GM12878 (cell line): ENCODE results near the gene PTPRM. TPM values are rescaled to one million over a fixed set of nuclear protein-coding genes. Genes with fewer than 3 reads are reported as not detected.

Experiments used
- ATAC-seq: fragments of 200-7000 bp; cut with Tn5 transposase; 3 replicates; pipeline ENCODE4 v1.9.1; 2020; ENCODE audit warnings: mild to moderate bottlenecking, moderate library complexity
- BruUV-seq: library from RNA; stranded (reverse); fragments of 400-500 nt; replicated peaks from 2 replicates; lab custom pipeline; 2021; lab: Mats Ljungman, UMichigan
- CTCF ChIA-PET: fragments of 300-600 bp; sonication (Branson Sonifier 250); formaldehyde crosslinking; extraction: SDS; loops from one replicate; lab custom pipeline; 2021; ENCODE audit warnings: inconsistent platforms; lab: Yijun Ruan, JAX
- POLR2A ChIA-PET: fragments of 350-600 bp; formaldehyde crosslinking; extraction: SDS; loops from one replicate; lab custom pipeline; 2021; ENCODE audit warnings: inconsistent platforms; lab: Charles Lee
- RAD21 ChIA-PET: fragments of 300-600 bp; sonication (Branson Sonifier 250); formaldehyde crosslinking; loops from one replicate; lab custom pipeline; 2023; ENCODE audit warnings: antibody characterized with exemption; ENCODE audit not compliant: unreplicated experiment; lab: Charles Lee
- SMC1A ChIA-PET: fragments of 300-600 bp; sonication (Branson Sonifier 250); formaldehyde crosslinking; loops from one replicate; lab custom pipeline; 2023; ENCODE audit not compliant: unreplicated experiment, uncharacterized antibody; lab: Charles Lee
- DNase-seq: peaks from one replicate; pipeline ENCODE4 v3.0.0-alpha.2; 2011; ENCODE audit warnings: low read depth, low spot score
- FAIRE-seq: peaks from 3 replicates; lab custom pipeline; 2011; peaks lifted over from hg19 to GRCh38; lab: Jason Lieb, UNC
- H2AFZ ChIP-seq: 2 replicates; pipeline ENCODE4 v1.6.0; 2011; ENCODE audit warnings: low read depth, low read length, control low read depth; ENCODE audit not compliant: control insufficient read depth
- H3K27ac ChIP-seq: 2 replicates; pipeline ENCODE4 v1.5.1; 2011; ENCODE audit warnings: control low read depth; ENCODE audit not compliant: control insufficient read depth, insufficient read depth
- H3K27me3 ChIP-seq, 2 experiments: replicated peaks in 1 of 2; 2 replicates each; pipeline versions ENCODE4 v1.6.0 to v1.6.1; 2011; ENCODE audit warnings: low read length in 1 of 2; ENCODE audit not compliant: control insufficient read depth in 2 of 2, insufficient read depth in 2 of 2
- H3K36me3 ChIP-seq, 2 experiments: 2 replicates each; pipeline ENCODE4 v1.5.1; 2011; ENCODE audit warnings: low read length in 1 of 2; ENCODE audit not compliant: control insufficient read depth in 2 of 2, insufficient read depth in 2 of 2
- H3K4me1 ChIP-seq: 2 replicates; pipeline ENCODE4 v1.6.1; 2011; ENCODE audit warnings: mild to moderate bottlenecking, low read length, moderate library complexity, mixed read lengths; ENCODE audit not compliant: control insufficient read depth, insufficient read depth
- H3K4me2 ChIP-seq: 2 replicates; pipeline ENCODE4 v1.6.0; 2011; ENCODE audit warnings: control low read depth; ENCODE audit not compliant: control insufficient read depth, insufficient read depth
- H3K4me3 ChIP-seq: fragments of 200-600 bp; sonication (generic); 2 replicates; pipeline ENCODE4 v1.5.1; 2016
- H3K79me2 ChIP-seq: 2 replicates; pipeline ENCODE4 v1.6.0; 2011; ENCODE audit warnings: low read length; ENCODE audit not compliant: control insufficient read depth, insufficient read depth
- H3K9ac ChIP-seq: 2 replicates; pipeline ENCODE4 v1.8.0; 2011; ENCODE audit warnings: low read length, control low read depth, mixed read lengths; ENCODE audit not compliant: control insufficient read depth, insufficient read depth
- H3K9me3 ChIP-seq: replicated peaks from 3 replicates; pipeline ENCODE4 v1.5.1; 2011; ENCODE audit warnings: mild to moderate bottlenecking, low read length; ENCODE audit not compliant: control insufficient read depth, insufficient read depth
- H4K20me1 ChIP-seq: 2 replicates; pipeline ENCODE4 v1.6.0; 2011; ENCODE audit not compliant: control insufficient read depth, insufficient read depth
- CBFB ChIP-seq: IDR thresholded peaks from 2 replicates; pipeline ENCODE4 v1.6.1; 2016; ENCODE audit warnings: antibody characterized with exemption, low read depth
- CEBPZ ChIP-seq: fragments of 150-350 bp; IDR thresholded peaks from 2 replicates; pipeline ENCODE4 v1.6.1; 2016; ENCODE audit warnings: low read depth, low read length
- CHD1 ChIP-seq: IDR thresholded peaks from 2 replicates; pipeline ENCODE4 v1.6.1; 2012; ENCODE audit warnings: low read depth, low read length, improper control_type of control experiment
- EED ChIP-seq: sonication (generic); IDR thresholded peaks from 2 replicates; pipeline ENCODE4 v1.6.1; 2016; ENCODE audit warnings: antibody characterized with exemption, low read depth
- EZH2 ChIP-seq: IDR thresholded peaks from 2 replicates; pipeline ENCODE4 v1.6.1; 2012; ENCODE audit warnings: low read depth, mild to moderate bottlenecking, control low read depth, inconsistent platforms, low read length, borderline replicate concordance; ENCODE audit not compliant: control insufficient read depth
- FOXM1 ChIP-seq: IDR thresholded peaks from 2 replicates; pipeline ENCODE4 v1.6.1; 2012; ENCODE audit warnings: low read depth, mild to moderate bottlenecking, inconsistent platforms, low read length, moderate library complexity
- IKZF1 ChIP-seq: fragments of 450-650 bp; conservative IDR thresholded peaks from 2 replicates; pipeline ENCODE4 v1.6.1; 2017; ENCODE audit warnings: antibody characterized with exemption, mild to moderate bottlenecking
- MYB ChIP-seq: fragments of 150-350 bp; IDR thresholded peaks from 2 replicates; pipeline ENCODE4 v1.6.1; 2014; ENCODE audit warnings: mild to moderate bottlenecking, low read depth, low read length, borderline replicate concordance
- NKRF ChIP-seq: fragments of 450-650 bp; conservative IDR thresholded peaks from 2 replicates; pipeline ENCODE4 v1.6.1; 2017; ENCODE audit warnings: mild to moderate bottlenecking, moderate library complexity
- POLR2AphosphoS2 ChIP-seq: IDR thresholded peaks from 2 replicates; pipeline ENCODE4 v1.6.1; 2011; ENCODE audit warnings: low read depth, mild to moderate bottlenecking, low read length, improper control_type of control experiment, moderate library complexity
- SMAD1 ChIP-seq: fragments of 450-650 bp; IDR thresholded peaks from 2 replicates; pipeline ENCODE4 v1.6.1; 2018; ENCODE audit warnings: mild to moderate bottlenecking, low read depth; ENCODE audit not compliant: partially characterized antibody
- SPI1 ChIP-seq: IDR thresholded peaks from 2 replicates; pipeline ENCODE4 v1.6.1; 2011; ENCODE audit warnings: low read depth, mild to moderate bottlenecking, low read length, moderate library complexity, borderline replicate concordance; ENCODE audit not compliant: insufficient read depth
- SREBF1 ChIP-seq: IDR thresholded peaks from 2 replicates; pipeline ENCODE4 v1.6.1; 2012; ENCODE audit warnings: mild to moderate bottlenecking, low read length
- SRF ChIP-seq, 2 experiments: IDR thresholded peaks; 2 replicates each; pipeline ENCODE4 v1.6.1; 2011; ENCODE audit warnings: low read depth in 2 of 2, low read length in 2 of 2, mild to moderate bottlenecking in 1 of 2, moderate library complexity in 1 of 2
- ZNF384 ChIP-seq: IDR thresholded peaks from 2 replicates; pipeline ENCODE4 v1.6.1; 2012; ENCODE audit warnings: low read depth, mild to moderate bottlenecking, low read length, improper control_type of control experiment, borderline replicate concordance
- ZNF687 ChIP-seq: fragments of 450-650 bp; IDR thresholded peaks from 2 replicates; pipeline ENCODE4 v1.6.1; 2017; ENCODE audit warnings: mild to moderate bottlenecking, moderate library complexity
- WGBS: methylation state at CpG from one replicate; pipeline ENCODE4 v1.1.6; 2016; ENCODE audit warnings: low lambda C conversion rate; ENCODE audit not compliant: insufficient replicate concordance, insufficient coverage; ENCODE audit errors: missing lambda C conversion rate; 5-methylcytosine and 5-hydroxymethylcytosine counted together
- in situ Hi-C: fragments of 300-500 bp; cut with MboI; formaldehyde crosslinking; loops from 9 replicates; pipeline ENCODE4 v1.14.3; 2018; ENCODE audit warnings: mixed read lengths
- intact Hi-C: fragments of 100-400 bp; cut with micrococcal nuclease; formaldehyde crosslinking; loops from one replicate; pipeline ENCODE4 v1.14.2; 2022; ENCODE audit not compliant: unreplicated experiment
- polyA plus RNA-seq, 11 experiments: library from polyadenylated mRNA; depleted of rRNA in 4 of 11; unstranded in 6 of 11; stranded (reverse) in 5 of 11; fragments of >200 nt; fragmentation: Nextera tagmentation in 4 of 11; fragmentation: Illumina TruSeq in 1 of 11; extraction: Ambion mirVana in 4 of 11; extraction: Trizol in 1 of 11; gene quantifications; 1 replicate in 1 of 11; 2 replicates in 10 of 11; pipeline versions ENCODE4 v1.2.1 to v1.2.3, GENCODE V29; 2011 to 2016; ENCODE audit warnings: inconsistent platforms in 2 of 11, missing spikeins in 2 of 11, low read depth in 1 of 11
- total RNA-seq, 4 experiments: library from RNA; depleted of rRNA in 3 of 4; stranded (reverse); fragments of >200 nt in 3 of 4; fragmentation: Illumina TruSeq in 1 of 4; extraction: Trizol in 1 of 4; gene quantifications; 2 replicates each; pipeline versions ENCODE4 v1.2.1 to v1.2.3, GENCODE V29; 2013 to 2021

PTPRM gene
- total and polyA plus RNA-seq, 10 of the 15 experiments (the other 5 are each of a cell fraction or from before 2014, with no cell fraction given): 0.07 to 22.6 (median 0.60) TPM

GRCh38 chr18:7844418-7844817, 277.3 kb downstream of the PTPRM start:
- Histone ChIP-seq H3K4me2 (no peak overlapping the region), H3K27ac (no peak overlapping the region), H3K27me3 (no peaks in the 10 kb centered on the region), H2AFZ (no peak overlapping the region), H3K4me1 (no peaks in the 10 kb centered on the region), H3K36me3 (no peaks in the 10 kb centered on the region), H3K79me2 (no peaks in the 10 kb centered on the region), H3K4me3 (no peak overlapping the region), H3K9ac (no peak overlapping the region), H4K20me1 (no peaks in the 10 kb centered on the region), H3K9me3 (no peaks in the 10 kb centered on the region; the same call in 2 of the 3 replicates)
- ATAC-seq (no peak), FAIRE-seq (no peak), DNase-seq (no peak)
- 14% methylated on average over 2 of the region's 2 CpGs for WGBS
- ChIA-PET POLR2A (no interaction called here), CTCF (interaction anchor here (1.3 kb wide), 1 partner anchor 134 kb away, joined by 3 read pairs; no protein-coding TSS in a partner anchor), RAD21 (no interaction called here), SMC1A (no interaction called here)
- in situ Hi-C loops (no loop called here), intact Hi-C loops (no loop called here)
- BruUV-seq: no TSS peak
- TF ChIP-seq ZNF384: no peak
- no peak for TF ChIP-seq EED
- no peak for TF ChIP-seq NKRF
- no peak for TF ChIP-seq IKZF1
- no peak for TF ChIP-seq SRF (IDR thresholded peaks at IDR 0.05; ENCODE audit: low read depth in 2 of 2, low read length in 2 of 2)
- TF ChIP-seq CEBPZ: no peak
- TF ChIP-seq MYB: no peak
- TF ChIP-seq SREBF1: no peak
- no peak for TF ChIP-seq SPI1
- TF ChIP-seq ZNF687: no peak
- no peak for TF ChIP-seq CHD1
- no peak for TF ChIP-seq CBFB
- TF ChIP-seq EZH2: no peak
- TF ChIP-seq SMAD1: no peak
- TF ChIP-seq FOXM1: no peak
- no peak for TF ChIP-seq POLR2AphosphoS2
